VCaP (cell line): Measurements from ENCODE around the gene ABR.
"Not testable (repeated sequence)": the region's sequence is repeated elsewhere in the genome, so short reads cannot be mapped to it uniquely, and the experiment has no call there.

Experiments used
- H3K27ac ChIP-seq: fragments of 450-650 bp; 2 replicates; pipeline ENCODE4 v1.5.1; 2017
- CTCF ChIP-seq: fragments of 450-650 bp; conservative IDR thresholded peaks from 2 replicates; pipeline ENCODE4 v1.5.1; 2017; ENCODE audit warnings: mild to moderate bottlenecking, moderate library complexity

Gene ABR

GRCh38 chr17:1000597-1001461 is 179.0 kb downstream of the ABR start:
- TF ChIP-seq CTCF: no peak
- peak overlapping the region; percentile 100 for H3K27ac ChIP-seq

- H3K27ac ChIP-seq: peak overlapping the region; percentile 95; the same call in 1 of the 2 replicates
Measured at GRCh38 chr17:998111-998510, 181.7 kb downstream of the ABR start.

GRCh38 chr17:996554-997344 is 183.0 kb downstream of the ABR start, which contains the start of gene TIMM22:
TIMM22 (plus strand) TSS chr17:997129; CDS start chr17:997143, 14 bp downstream.
- peak; percentile 99 for TF ChIP-seq CTCF
- H3K27ac ChIP-seq: peak within 1 kb of the TSS; percentile 95

More at GRCh38 chr17:998111-998510, 181.7 kb downstream of the ABR start:
- no peak for TF ChIP-seq CTCF

GRCh38 chr17:995324-995723 is 184.5 kb downstream of the ABR start:
- H3K27ac ChIP-seq: not testable (repeated sequence)

GRCh38 chr17:992933-993332 is 186.8 kb downstream of the ABR start:
- TF ChIP-seq CTCF: no peak
- no peak overlapping the region for H3K27ac ChIP-seq

- H3K27ac ChIP-seq: no peak overlapping the region
- no peak for TF ChIP-seq CTCF
Measured at GRCh38 chr17:988561-988960, 191.2 kb downstream of the ABR start.

- H3K27ac ChIP-seq: no peak overlapping the region
Measured at GRCh38 chr17:987931-988330, 191.8 kb downstream of the ABR start.

More at GRCh38 chr17:987931-988330, 191.8 kb downstream of the ABR start:
- TF ChIP-seq CTCF: no peak
